SW 1271 (cell line): ENCODE results near the gene SLC25A22.

Experiments used
- DNase-seq, 2 experiments: peaks; one replicate each; lab custom pipeline; 2025; lab: John Stamatoyannopoulos, UW

SLC25A22 gene

GRCh38 chr11:746289-747157 is 51.6 kb downstream of the SLC25A22 start:
- peak in 1 of 2 experiments; percentile 23 for DNase-seq

GRCh38 chr11:745428-745827 is 52.7 kb downstream of the SLC25A22 start:
- DNase-seq, result no peak

DNA sequence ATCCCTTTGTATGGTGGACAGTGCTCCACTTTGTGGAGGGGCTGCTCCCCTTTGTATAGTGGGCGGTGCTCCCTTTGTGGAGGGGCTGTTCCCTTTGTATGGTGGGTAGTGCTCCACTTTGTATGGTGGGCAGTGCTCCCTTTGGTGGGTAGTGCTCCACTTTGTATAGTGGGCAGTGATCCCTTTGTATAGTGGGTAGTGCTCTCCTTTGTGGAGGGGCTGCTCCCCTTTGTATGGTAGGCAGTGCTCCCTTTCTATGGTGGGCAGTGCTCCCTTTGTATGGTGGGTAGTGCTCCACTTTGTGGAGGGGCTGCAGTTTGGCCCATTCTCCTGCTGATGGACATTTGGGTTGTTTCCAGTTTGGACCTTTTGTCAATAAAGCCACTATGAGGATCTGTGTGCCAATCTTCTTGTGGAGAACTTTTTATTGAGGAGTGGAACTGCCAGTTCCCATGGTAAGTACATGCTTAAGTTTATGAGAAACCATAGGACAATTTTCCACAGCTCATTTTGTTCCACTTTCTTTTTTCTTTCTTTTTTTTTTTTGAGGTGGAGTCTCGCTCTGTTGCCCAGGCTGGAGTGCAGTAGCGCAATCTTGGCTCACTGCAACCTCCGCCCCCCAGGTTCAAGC is 55.4 kb downstream of the SLC25A22 start:
- DNase-seq, result no peak

GRCh38 chr11:742156-742546 is 55.9 kb downstream of the SLC25A22 start:
- DNase-seq, result no peak
